Measurements from ENCODE around the gene SLC17A2.

Gene SLC17A2

DNA sequence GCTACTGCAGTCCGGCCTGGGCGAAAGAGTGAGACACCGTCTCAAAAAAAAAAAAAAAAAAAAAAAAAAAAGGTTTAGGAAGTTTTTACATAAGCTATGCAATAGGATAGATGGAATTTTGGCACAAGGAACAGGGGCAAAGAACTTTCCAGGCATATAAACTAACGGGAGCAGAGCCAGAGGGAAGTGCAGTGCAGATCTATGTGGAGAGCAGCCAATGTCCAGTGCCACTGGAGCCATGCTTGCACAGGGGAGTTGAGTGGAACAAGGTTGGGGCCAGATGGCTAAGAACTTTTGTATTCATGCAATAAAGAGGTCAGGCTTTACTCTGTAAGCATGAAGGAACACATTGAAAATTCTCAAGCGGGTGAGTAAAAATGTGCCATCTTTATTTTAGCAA is 10.8 kb downstream of the SLC17A2 start:
- DNase-seq (ENCODE audit: low read depth): no peak

DNA sequence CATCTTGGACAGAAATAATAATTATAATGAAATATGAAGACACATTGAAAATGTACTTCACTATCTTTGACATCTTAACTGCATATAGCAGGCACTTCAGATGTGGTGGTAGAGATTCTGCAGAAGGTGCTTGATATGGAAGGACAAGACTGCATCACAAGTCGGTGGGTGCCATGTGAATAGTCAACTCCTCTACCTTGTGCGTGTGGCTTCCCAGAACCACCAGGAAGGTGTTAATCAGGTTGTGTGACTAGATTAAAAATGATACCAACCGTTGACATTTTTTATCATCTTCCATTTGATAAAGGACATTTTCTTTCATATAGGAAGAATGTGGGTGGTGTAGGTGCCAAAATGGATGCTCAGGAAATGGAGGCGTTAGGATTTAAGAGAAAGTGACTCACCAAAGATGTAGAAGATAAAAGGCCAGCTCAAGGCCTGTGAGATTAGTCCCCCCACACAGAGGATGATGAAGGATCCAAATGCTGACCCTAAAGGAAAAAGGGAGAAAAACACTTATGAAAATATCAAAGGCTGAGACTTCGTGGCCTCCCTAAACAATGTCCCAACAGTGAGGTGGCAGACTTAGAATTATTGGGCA is 12.3 kb downstream of the SLC17A2 start:
- DNase-seq (ENCODE audit: low read depth): no peak

DNA sequence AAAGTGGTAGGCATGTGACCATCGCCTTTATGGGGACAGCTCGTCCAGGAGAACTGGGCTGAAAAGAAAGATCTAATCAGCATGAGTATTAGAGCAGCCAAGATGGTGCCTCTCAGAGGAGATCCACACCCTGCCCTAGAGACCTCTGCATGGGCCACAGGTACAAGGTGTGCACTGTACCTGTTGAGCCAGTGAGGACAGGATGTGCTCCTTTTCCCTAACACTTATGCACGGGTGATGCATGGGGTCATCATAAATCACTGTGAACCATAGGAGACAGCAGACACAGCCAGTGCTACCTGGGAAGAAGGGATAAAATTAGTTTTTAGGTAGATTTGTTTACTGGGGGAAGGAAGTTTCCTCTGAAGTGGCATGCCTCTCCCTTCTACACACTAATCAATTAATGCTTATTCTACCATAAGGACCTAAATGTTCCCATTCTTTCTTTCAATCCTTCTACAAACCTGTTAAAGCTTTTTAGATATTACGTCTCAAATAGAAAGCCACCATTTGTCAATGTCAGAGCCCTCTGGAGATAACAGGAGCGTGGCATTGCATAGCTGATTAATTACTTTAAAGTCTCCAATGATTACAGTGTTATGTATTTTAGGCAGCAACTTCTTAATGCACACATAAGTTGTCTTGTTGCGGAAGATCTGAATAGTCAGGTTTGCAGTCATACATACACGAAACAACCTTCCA is 13.6 kb downstream of the SLC17A2 start:
- no peak for DNase-seq (ENCODE audit: low read depth)

DNA sequence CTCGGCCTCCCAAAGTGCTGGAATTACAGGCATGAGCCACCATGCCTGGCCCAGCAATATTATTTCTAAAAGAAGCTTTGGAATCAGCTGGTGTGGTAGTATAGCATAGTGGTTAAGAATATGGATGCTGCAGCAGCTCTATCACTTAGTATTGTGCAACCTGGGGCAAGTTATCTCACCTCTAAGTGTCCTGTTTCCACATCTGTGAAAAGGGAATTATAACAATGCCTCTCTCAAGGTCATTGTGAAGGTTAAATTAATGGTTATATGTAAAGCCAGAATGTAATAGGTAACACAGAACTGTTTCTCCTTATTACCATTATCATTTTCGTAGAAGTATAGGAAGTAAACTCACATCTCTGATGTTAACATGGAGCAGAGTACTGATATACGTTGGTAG is 14.2 kb downstream of the SLC17A2 start:
- no peak for DNase-seq (ENCODE audit: low read depth)

DNA sequence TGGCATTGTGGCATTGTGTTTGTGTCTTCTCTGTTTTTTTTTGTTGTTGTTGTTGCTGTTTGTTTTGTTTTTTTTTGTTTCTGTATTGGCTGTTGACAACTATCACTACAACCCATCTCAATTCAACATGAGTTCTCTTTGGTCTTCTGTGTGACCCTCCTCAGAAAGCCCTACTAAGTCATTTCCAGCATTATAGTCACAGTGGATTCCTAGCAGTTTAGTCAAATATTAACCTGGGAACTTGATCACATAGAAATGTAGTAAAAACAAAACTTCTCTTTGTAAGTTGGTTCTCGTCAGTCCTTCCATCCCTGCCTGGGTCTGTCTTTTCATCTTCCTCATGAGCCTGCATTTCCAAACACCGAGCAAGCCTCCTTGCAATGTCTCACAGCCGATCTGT is 16.8 kb downstream of the SLC17A2 start:
- no peak for DNase-seq (ENCODE audit: low read depth)

DNA sequence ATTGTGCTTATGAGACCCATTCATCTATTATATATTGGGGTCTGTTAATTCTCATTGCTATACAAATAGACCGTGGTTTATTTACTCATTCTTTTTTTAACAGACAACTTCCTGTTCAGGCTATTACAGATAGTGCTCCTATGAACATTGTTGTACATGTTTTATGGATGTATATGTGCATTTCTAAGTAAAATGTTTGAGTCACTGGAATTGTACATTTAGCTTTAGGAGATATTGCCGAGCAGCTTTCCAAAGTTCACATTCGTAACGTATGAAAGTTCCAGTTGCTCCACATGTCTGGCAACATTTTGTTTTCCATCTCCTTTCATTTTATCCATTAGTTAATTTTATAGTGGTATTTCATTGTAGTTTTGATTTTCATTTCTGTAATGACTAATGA is 19.1 kb downstream of the SLC17A2 start:
- no peak for DNase-seq (ENCODE audit: low read depth)

DNA sequence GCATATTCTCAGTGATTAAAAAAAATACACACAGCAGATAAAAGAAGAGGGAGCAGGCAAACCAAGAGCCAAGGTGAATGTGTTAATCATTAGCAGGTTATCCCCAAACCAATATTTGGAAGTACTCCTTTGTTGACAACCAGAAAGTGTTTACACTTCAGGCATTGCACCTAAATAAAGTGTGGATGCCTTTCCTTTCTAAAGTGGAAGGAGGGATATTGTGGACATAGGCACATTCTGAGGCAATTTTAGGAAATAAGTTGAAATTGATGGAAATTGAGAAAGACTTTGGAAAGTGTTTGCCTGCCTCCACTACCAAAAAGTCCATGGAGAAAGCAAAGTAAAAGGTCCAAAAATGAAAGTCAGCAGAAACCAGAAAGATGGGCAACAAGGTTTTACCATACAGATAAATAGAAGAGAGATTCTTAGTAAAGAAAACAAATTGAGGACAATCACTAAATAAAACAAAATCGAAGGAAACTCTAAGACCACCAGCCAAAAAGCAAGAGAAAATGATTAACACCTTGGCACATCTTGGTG is 22.9 kb downstream of the SLC17A2 start:
- DNase-seq (ENCODE audit: low read depth): no peak

DNA sequence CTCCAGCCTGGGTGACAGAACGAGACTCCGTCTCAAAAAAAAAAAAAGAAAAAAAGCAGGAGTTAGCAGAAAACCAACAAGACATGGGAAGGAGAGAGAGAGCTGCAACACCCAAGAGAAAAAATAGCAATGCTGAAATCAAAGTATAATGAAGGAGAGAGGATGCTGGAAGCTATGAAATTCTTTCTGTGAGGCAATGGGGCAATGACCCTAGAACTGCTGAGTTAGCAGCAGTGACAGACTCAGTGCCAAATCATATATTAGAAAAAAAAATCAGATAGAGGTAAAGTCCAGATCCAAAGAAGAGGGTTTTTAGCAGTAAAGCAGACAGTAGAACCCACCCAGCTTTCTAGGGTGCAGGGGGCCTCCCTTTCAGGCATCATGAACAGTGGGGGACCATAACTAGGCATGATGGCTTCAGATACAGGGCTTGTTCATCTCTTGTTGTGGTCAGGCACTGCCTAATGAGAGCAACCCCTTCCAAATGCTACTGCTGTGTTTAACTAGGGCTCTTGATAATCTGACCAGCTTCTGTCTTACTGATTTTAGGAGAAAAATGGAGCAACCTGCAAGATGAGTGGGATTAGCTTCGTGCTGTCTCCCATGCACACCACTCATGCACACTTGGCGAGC is 26.9 kb downstream of the SLC17A2 start:
- DNase-seq (ENCODE audit: low read depth): no peak

DNA sequence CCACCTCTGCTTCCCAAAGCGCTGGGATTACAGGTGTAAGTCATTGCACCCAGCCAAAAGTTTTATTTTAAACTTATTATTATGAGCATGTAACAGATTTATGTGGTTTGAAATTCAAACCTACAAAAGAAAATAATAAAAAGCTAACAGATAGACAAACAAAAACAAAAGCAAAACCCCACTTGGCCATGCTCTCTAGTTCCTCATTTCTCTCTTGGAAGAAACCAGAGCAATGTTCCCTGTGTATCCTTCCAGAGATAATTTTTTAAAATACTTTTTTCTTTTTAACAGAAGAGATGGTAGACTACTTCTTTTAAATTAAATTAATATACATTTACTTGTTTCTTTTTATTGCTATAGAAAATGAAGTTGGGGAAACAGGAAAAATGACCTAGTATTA is 28.4 kb downstream of the SLC17A2 start:
- DNase-seq (ENCODE audit: low read depth): no peak

DNA sequence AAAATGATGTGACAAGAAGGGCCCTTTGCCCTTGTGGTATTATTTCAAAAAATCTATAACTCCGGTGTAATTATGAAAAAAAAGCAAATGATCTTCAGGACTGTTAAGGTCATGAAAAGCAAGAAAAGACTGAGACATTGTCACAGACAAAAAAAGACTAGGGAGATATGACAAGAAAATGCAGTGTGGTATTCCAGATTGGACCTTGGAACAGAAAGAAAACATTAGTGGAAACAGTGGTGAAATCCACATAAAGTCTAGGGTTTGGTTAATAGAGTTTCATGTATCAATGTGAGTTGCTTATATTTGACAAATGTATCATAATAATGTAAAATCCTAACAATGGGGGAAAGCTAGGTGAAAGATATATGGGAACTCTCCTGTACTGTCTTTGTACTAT is 29.6 kb downstream of the SLC17A2 start:
- no peak for DNase-seq (ENCODE audit: low read depth)

DNA sequence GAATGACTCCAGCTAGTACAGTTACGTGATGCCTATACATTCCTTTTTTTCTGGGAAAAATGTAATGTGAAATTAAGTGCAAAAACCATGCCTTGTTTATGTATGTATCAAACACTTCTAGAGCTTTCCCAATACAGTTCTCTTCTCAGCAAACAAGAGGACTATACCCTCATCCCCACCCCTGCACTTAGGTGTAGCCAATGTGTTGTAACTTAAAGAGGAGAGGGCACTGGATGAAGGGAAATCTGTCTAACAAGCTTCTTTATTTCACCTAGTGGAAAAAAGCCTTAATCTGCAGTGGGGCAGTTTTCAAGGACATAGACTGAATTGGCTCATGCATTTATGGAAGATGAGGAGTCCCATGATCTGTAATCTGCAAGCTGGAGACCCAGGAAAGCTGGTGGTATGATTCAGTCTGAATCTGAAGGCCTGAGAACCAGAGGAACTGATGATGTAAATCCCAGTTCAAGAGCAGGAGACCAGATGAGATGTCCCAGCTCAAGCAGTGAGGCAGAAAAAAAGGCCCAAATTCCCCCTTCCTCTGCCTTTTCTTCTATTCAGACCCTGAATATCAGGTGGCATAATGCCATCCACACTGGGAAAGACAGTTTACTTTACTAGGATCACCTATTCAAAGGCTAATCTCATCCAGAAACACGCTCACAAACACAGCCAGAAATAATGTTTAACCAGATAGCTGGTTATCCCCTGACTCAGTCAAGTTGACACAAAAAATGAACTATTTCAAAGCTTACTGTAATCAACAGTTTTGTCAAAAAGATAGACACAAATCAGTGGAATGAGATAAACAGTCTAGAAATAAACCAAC is 30.7 kb downstream of the SLC17A2 start:
- DNase-seq (ENCODE audit: low read depth): no peak

DNA sequence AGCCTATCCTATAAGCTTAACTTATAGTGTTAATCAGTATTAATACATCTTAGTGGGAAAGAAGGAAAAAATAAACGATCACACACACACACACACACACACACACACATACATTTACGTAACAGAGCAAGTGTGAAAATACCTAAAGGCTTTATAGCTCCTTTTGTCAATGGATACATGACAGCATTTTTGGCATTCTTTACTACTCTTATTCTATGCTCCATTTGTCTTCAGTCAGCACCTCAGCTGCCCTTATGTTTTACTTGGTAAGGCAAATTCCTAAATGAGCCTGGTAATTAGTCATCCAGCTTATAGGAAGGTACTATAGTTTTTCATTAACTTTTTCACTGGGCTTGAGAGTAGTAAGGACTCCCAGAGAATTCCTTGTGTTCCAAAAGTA is 31.4 kb downstream of the SLC17A2 start:
- DNase-seq (ENCODE audit: low read depth): no peak

DNA sequence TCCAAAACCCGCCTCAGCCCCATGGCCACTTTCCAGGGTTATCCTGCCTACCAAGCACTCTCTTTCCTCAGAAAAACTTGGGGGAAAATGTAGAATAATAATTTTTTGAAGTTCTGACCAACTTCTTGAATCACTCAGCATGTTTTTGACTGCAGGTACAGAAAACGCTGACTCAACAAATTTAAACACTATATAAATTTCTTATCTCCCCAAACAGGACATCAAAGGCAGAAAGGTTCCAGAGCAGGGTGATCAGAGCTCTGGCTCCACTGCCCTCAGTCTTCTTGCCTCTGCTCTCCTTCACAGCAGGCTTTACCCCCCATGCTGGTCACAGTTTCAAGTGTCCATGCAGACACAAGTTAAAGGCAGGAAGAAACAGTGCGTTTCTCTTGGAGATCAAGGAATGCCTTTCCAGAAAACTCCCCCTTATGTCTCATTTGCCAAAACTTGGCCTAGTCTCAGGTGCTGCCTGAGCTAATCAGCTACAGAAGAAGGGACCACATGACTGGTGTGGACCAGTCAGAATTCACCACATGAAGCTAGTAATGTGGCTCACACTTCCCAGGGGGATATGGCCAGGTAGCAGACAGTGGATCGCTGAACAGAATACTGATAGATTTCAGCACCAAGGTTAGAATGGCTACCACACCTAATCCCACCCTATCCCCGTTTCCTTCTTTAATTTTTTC is 32.1 kb downstream of the SLC17A2 start:
- DNase-seq (ENCODE audit: low read depth): no peak

DNA sequence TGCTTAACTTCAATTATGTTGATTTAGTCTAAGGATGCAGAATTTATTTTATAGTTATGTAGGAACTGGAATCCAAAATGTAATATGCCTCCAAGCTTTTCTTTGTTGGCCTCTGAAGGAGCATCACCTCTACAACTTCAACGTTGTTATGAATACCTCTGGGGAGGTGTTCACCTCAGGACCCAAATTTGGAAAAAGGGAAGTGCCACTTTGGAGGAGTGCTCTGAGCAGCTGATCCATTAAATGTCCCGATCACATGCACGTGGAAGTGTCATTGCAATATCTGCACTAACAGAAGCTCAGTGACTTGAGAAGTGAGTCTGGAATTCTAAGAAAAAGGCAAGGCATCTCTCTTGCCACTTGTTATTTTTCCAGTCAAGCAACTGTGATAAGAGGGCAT is 34.2 kb downstream of the SLC17A2 start:
- DNase-seq (ENCODE audit: low read depth): no peak

DNA sequence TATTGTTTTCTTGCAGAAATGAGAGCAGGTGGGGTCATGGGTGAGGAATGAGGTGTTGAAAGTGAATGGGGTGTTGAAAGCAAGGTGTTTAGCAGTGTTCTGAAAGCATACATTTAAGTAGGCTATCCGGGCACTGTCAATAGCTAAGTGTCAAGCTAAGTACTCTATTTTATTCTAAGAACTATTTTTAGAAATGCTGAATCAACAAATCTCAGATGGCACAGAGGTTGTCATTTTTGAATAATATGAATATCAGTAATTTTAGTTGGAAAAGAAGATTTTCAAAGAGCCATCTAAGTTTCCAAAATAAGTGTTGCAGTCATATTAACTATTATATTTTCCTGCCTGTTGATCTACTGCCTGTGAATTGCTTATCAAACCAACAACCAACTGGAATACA is 34.7 kb downstream of the SLC17A2 start:
- DNase-seq (ENCODE audit: low read depth): no peak

DNA sequence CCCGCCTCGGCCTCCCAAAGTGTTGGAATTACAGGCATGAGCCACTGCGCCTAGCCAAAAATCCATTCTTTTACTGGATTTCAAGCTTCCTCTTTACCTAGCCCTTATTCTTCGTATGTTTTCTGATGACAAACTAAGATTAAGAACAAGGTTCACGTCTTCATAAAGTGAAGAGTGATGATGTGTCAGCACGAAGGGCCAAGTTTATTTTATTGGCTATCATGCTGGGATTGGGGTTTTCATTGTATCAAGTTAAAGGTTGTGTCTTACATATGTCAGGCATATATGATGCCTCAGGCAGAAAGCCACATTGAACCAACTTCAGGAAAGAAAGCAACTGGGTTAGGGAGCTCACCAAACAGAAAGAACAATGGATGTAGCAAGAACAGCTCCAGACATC is 36.7 kb downstream of the SLC17A2 start:
- DNase-seq (ENCODE audit: low read depth): no peak

DNA sequence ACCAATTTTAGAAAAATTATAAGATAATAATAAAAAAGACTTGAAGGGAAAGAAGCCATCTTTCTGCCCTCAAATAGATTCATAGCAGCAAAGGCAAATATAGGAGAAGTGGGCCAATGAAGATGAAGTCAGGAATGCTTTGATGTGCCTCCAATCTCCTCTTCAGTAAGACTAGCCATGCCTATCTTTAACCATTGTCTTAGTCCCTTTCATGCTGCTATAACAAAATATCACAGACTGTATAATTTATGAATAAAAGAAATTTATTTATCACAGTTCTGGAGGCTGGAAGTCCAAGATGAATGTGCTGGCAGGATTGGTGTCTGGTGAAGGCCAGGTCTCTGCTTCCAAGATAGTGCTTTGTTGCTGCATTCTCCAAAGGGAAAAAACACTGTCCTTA is 37.6 kb downstream of the SLC17A2 start:
- no peak for DNase-seq (ENCODE audit: low read depth)

DNA sequence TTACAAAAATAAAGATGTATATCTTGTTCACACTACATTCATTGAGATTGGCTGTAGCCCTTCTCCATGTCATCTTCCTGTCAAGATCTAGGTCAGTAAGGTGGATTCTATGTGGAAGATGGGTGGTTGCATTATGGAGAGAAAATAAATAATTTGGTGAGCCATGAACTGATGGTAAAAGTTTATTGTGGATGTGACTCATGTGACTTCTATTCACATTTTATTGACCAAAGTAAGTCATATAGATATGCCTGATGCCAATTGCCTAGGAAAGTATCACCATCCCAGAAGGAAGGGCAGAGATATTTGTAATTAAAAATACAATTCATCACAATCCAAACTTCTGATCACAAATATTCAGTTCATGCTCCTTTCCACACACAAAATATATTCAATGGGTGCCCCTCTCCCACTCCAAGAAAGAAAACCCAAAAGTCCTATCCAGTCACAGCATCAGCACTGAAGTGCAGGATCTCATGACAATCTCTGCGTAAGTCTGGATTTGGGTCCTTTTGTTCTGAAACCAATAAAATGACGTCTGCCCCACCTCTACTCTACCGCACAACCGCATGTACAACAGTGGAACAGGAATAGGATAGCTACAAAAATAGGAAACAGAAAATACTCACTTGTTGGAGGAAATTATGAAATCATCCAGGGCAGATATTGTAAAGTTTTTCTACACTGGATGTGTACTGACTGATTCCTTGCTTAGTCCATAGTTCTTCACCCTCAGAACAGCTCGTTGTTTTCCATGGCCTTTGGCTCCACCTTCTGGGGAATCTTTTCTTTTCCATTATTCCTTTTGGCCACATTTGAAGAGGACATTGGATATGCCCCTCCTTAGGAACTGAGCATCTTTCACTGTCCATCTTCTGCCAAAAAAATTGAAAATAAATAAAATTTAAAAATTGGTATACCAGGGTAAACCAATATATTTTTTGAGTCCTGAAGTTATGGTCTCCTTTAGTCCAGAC is 40.3 kb downstream of the SLC17A2 start:
- DNase-seq (ENCODE audit: low read depth): no peak

DNA sequence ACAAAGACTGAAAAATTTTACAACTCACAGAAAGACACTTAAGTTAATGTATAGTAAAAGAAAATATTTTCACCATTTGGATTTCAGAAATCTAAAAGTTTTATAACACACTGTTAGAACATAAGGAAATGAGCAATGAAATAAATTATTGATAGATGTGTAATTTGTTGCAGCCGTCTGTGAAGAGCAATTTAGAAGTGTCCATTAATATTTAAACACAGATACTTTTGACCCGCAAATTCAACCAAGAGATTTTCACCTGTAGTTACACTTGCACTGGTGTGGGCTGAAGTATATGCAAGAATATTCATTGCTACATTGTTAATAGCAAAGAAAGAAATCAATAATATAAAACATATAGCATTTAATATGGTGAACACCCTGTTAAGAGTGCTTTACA is 41.9 kb downstream of the SLC17A2 start:
- no peak for DNase-seq (ENCODE audit: low read depth)

DNA sequence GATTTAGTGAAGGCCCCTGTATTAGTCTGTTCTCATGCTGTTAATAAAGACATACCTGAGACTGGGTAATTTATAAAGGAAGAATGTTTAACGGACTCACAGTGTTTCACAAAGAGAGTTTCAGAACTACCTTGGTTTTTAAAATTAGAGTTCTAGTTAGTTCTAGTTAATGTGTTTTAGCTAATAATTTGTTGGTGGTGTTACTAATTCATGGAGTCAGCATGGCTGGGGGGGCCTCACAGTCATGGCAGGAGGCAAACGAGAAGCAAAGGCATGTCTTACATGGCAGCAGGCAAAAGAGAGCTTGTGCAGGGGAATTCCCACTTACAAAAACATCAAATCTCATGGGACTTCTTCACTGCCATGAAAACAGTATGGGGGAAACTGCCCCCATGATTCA is 44.4 kb downstream of the SLC17A2 start:
- DNase-seq (ENCODE audit: low read depth): no peak

DNA sequence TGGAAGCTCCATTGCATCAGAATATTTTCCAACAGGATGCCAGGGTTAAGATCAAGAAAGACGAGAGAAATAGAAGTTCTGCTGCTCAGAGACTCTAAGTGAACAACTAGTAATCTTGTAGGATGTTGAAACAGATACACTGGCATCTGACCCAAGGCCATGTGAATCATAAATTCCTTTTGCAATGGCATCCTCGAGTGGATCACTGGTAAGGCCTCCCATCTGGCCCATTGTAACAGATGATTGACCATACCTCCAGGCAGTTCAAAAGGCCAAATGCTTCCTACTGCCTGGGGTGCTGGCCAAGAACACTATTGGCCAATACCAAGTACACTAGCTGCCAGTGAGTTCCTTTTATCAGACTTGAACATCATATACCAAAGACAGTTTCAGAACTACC is 46.5 kb downstream of the SLC17A2 start:
- DNase-seq (ENCODE audit: low read depth): no peak

All from activated T-cell treated with anti-CD3 and anti-CD28 coated beads for 1 hour (primary cell).